HEK293 (cell line): Measurements from ENCODE around the gene HSF2.

ENCODE experiments used
- GLI4 ChIP-seq: fragments of 450-650 bp; formaldehyde crosslinking; IDR thresholded peaks from 2 replicates; pipeline ENCODE4 v1.5.1; 2016; ENCODE audit warnings: missing biosample characterization, missing genetic modification characterization
- HOXA7 ChIP-seq: sonication (generic); formaldehyde crosslinking; IDR thresholded peaks from 2 replicates; pipeline ENCODE4 v1.8.1; 2022; ENCODE audit warnings: missing genetic modification reagents, borderline replicate concordance
- HOXC10 ChIP-seq: sonication (generic); formaldehyde crosslinking; IDR thresholded peaks from 2 replicates; pipeline ENCODE4 v1.8.1; 2023; ENCODE audit warnings: mild to moderate bottlenecking, missing genetic modification reagents
- KLF1 ChIP-seq: fragments of 450-650 bp; formaldehyde crosslinking; IDR thresholded peaks from 2 replicates; pipeline ENCODE4 v1.5.1; 2016; ENCODE audit warnings: missing biosample characterization, missing genetic modification characterization
- REPIN1 ChIP-seq: fragments of 450-650 bp; formaldehyde crosslinking; IDR thresholded peaks from 2 replicates; pipeline ENCODE4 v1.5.1; 2017; ENCODE audit warnings: missing biosample characterization, missing genetic modification characterization, low read depth
- SP3 ChIP-seq: fragments of 450-650 bp; formaldehyde crosslinking; IDR thresholded peaks from 2 replicates; pipeline ENCODE4 v1.5.1; 2016; ENCODE audit warnings: missing biosample characterization, missing genetic modification characterization
- TRIM28 ChIP-seq: IDR thresholded peaks from 2 replicates; pipeline ENCODE4 v1.6.1; 2011; ENCODE audit warnings: low read length, control low read depth, borderline replicate concordance
- ZFP3 ChIP-seq: fragments of 450-650 bp; formaldehyde crosslinking; IDR thresholded peaks from 2 replicates; pipeline ENCODE4 v1.5.1; 2016; ENCODE audit warnings: low read depth, missing biosample characterization, missing genetic modification characterization
- ZFP37 ChIP-seq: fragments of 450-650 bp; formaldehyde crosslinking; IDR thresholded peaks from 2 replicates; pipeline ENCODE4 v1.5.1; 2016; ENCODE audit warnings: missing biosample characterization, missing genetic modification characterization
- ZNF132 ChIP-seq: fragments of 450-650 bp; formaldehyde crosslinking; IDR thresholded peaks from 2 replicates; pipeline ENCODE4 v1.5.1; 2017; ENCODE audit warnings: missing biosample characterization, missing genetic modification characterization, borderline replicate concordance
- ZNF324 ChIP-seq: fragments of 450-650 bp; formaldehyde crosslinking; IDR thresholded peaks from 2 replicates; pipeline ENCODE4 v1.5.1; 2016; ENCODE audit warnings: missing biosample characterization, missing genetic modification characterization
- ZNF335 ChIP-seq: fragments of 450-650 bp; formaldehyde crosslinking; conservative IDR thresholded peaks from 2 replicates; pipeline ENCODE4 v1.5.1; 2016; ENCODE audit warnings: missing biosample characterization, missing genetic modification characterization
- ZNF510 ChIP-seq: fragments of 450-650 bp; formaldehyde crosslinking; IDR thresholded peaks from 2 replicates; pipeline ENCODE4 v1.5.1; 2018; ENCODE audit warnings: mild to moderate bottlenecking, missing genetic modification characterization, missing biosample characterization; ENCODE audit not compliant: insufficient replicate concordance
- ZNF514 ChIP-seq: fragments of 450-650 bp; formaldehyde crosslinking; IDR thresholded peaks from 2 replicates; pipeline ENCODE4 v1.5.1; 2016; ENCODE audit warnings: missing biosample characterization, missing genetic modification characterization
- ZNF558 ChIP-seq: fragments of 450-650 bp; formaldehyde crosslinking; IDR thresholded peaks from 2 replicates; pipeline ENCODE4 v1.5.1; 2016; ENCODE audit warnings: missing biosample characterization, missing genetic modification characterization
- ZNF561 ChIP-seq: fragments of 450-650 bp; IDR thresholded peaks from 2 replicates; pipeline ENCODE4 v1.5.1; 2018; ENCODE audit warnings: missing biosample characterization, missing genetic modification characterization, borderline replicate concordance
- ZXDB ChIP-seq: fragments of 450-650 bp; formaldehyde crosslinking; IDR thresholded peaks from 2 replicates; pipeline ENCODE4 v1.5.1; 2016; ENCODE audit warnings: missing biosample characterization, missing genetic modification characterization
- TF ChIP-seq, protein P1 (sequence below): fragments of 450-650 bp; formaldehyde crosslinking; IDR thresholded peaks from 2 replicates; pipeline ENCODE4 v1.5.1; 2016; ENCODE audit warnings: missing biosample characterization, missing genetic modification characterization
- TF ChIP-seq, protein P2 (sequence below): fragments of 450-650 bp; formaldehyde crosslinking; IDR thresholded peaks from 2 replicates; pipeline ENCODE4 v1.5.1; 2016; ENCODE audit warnings: missing biosample characterization, missing genetic modification characterization
- TF ChIP-seq, protein P3 (sequence below): fragments of 450-650 bp; formaldehyde crosslinking; IDR thresholded peaks from 2 replicates; pipeline ENCODE4 v1.5.1; 2017; ENCODE audit warnings: missing biosample characterization, missing genetic modification characterization
- TF ChIP-seq, protein P4 (sequence below): fragments of 450-650 bp; formaldehyde crosslinking; IDR thresholded peaks from 2 replicates; pipeline ENCODE4 v1.5.1; 2017; ENCODE audit warnings: missing biosample characterization, missing genetic modification characterization
- TF ChIP-seq, protein P5 (sequence below): fragments of 450-650 bp; formaldehyde crosslinking; IDR thresholded peaks from 2 replicates; pipeline ENCODE4 v1.5.1; 2016; ENCODE audit warnings: missing biosample characterization, missing genetic modification characterization
- TF ChIP-seq, protein P6 (sequence below): fragments of 450-650 bp; formaldehyde crosslinking; conservative IDR thresholded peaks from 2 replicates; pipeline ENCODE4 v1.5.1; 2016; ENCODE audit warnings: low read depth, missing biosample characterization, missing genetic modification characterization

HSF2 gene

DNA sequence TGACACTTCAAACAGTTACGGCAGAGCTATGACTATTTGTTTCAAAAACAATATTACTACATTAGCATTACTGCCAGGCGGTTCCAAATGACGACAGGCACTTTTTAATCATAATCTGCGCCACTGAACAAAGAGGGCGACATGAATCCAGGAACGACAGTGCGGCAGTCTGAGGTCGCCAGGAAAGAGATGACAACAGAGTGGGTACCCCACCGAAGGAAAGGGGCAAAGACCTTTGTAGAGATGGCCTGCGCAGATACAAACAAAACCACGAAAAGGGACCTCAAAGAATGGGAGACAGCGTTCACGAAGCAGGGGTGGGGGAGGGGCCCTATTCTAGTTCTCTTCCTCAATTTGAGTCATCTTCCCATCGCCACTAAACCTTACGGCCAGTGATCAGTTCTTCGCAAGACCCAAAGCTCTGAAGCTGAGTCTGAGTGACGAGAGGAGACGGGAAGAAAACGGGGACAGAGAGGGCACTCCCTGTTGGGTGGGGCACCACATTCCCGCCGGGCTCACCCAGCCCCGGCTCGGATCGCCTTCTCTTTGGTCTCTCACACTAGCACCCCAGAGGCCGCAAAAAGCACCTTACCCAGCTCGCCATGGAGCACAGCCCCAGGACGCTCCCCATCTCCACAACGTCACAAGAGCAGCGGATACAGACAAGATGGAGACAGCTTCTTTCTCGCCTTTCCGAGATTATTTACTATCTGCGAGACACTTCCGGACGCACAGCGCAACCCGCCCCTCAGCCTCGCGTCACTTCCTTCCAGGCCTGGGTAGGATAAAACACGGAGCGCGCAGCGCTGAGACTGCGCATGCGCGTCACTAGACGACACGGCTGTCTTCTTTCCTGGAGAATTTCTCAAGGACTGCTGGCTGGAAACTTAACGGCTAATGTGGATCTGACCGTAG, 71.9 kb downstream of the HSF2 start, which contains the start of gene SERINC1 (continued):
- TF ChIP-seq, protein P1, sequence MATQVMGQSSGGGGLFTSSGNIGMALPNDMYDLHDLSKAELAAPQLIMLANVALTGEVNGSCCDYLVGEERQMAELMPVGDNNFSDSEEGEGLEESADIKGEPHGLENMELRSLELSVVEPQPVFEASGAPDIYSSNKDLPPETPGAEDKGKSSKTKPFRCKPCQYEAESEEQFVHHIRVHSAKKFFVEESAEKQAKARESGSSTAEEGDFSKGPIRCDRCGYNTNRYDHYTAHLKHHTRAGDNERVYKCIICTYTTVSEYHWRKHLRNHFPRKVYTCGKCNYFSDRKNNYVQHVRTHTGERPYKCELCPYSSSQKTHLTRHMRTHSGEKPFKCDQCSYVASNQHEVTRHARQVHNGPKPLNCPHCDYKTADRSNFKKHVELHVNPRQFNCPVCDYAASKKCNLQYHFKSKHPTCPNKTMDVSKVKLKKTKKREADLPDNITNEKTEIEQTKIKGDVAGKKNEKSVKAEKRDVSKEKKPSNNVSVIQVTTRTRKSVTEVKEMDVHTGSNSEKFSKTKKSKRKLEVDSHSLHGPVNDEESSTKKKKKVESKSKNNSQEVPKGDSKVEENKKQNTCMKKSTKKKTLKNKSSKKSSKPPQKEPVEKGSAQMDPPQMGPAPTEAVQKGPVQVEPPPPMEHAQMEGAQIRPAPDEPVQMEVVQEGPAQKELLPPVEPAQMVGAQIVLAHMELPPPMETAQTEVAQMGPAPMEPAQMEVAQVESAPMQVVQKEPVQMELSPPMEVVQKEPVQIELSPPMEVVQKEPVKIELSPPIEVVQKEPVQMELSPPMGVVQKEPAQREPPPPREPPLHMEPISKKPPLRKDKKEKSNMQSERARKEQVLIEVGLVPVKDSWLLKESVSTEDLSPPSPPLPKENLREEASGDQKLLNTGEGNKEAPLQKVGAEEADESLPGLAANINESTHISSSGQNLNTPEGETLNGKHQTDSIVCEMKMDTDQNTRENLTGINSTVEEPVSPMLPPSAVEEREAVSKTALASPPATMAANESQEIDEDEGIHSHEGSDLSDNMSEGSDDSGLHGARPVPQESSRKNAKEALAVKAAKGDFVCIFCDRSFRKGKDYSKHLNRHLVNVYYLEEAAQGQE (tag by site-specific recombination) = no peak; the same call in 1 of the 2 replicates
- TF ChIP-seq, protein P2, sequence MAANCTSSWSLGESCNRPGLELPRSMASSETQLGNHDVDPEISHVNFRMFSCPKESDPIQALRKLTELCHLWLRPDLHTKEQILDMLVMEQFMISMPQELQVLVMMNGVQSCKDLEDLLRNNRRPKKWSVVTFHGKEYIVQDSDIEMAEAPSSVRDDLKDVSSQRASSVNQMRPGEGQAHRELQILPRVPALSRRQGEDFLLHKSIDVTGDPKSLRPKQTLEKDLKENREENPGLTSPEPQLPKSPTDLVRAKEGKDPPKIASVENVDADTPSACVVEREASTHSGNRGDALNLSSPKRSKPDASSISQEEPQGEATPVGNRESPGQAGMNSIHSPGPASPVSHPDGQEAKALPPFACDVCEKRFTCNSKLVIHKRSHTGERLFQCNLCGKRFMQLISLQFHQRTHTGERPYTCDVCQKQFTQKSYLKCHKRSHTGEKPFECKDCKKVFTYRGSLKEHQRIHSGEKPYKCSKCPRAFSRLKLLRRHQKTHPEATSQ (tag by site-specific recombination) = no peak
- TF ChIP-seq REPIN1 (0 out of 2 replicates have a peak, but pooled peaks have one; percentile 37), SP3 (tag by site-specific recombination) (peak; percentile 84), ZNF324 (tag by site-specific recombination) (0 out of 2 replicates have a peak, but pooled peaks have one; percentile 47), ZXDB (peak; percentile 61; the same call in 1 of the 2 replicates), ZFP3 (tag by site-specific recombination) (no peak), ZNF335 (peak; percentile 89), HOXA7 (CRISPR knock-in tag) (no peak), ZNF514 (tag by site-specific recombination) (no peak), KLF1 (tag by site-specific recombination) (peak; percentile 88), GLI4 (tag by site-specific recombination) (no peak), ZNF510 (tag by site-specific recombination) (no peak), ZNF558 (tag by site-specific recombination) (no peak), ZNF561 (tag by site-specific recombination) (0 out of 2 replicates have a peak, but pooled peaks have one; percentile 70), ZNF132 (tag by site-specific recombination) (no peak), TRIM28 (peak; percentile 65; the same call in 1 of the 2 replicates), HOXC10 (CRISPR knock-in tag) (0 out of 2 replicates have a peak, but pooled peaks have one; percentile 57), ZFP37 (0 out of 2 replicates have a peak, but pooled peaks have one; percentile 31)
- TF ChIP-seq, protein P3, sequence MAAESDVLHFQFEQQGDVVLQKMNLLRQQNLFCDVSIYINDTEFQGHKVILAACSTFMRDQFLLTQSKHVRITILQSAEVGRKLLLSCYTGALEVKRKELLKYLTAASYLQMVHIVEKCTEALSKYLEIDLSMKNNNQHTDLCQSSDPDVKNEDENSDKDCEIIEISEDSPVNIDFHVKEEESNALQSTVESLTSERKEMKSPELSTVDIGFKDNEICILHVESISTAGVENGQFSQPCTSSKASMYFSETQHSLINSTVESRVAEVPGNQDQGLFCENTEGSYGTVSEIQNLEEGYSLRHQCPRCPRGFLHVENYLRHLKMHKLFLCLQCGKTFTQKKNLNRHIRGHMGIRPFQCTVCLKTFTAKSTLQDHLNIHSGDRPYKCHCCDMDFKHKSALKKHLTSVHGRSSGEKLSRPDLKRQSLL (tag by site-specific recombination) = no peak
- TF ChIP-seq, protein P4, sequence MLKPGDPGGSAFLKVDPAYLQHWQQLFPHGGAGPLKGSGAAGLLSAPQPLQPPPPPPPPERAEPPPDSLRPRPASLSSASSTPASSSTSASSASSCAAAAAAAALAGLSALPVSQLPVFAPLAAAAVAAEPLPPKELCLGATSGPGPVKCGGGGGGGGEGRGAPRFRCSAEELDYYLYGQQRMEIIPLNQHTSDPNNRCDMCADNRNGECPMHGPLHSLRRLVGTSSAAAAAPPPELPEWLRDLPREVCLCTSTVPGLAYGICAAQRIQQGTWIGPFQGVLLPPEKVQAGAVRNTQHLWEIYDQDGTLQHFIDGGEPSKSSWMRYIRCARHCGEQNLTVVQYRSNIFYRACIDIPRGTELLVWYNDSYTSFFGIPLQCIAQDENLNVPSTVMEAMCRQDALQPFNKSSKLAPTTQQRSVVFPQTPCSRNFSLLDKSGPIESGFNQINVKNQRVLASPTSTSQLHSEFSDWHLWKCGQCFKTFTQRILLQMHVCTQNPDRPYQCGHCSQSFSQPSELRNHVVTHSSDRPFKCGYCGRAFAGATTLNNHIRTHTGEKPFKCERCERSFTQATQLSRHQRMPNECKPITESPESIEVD (tag by site-specific recombination) = no peak
- TF ChIP-seq, protein P5, sequence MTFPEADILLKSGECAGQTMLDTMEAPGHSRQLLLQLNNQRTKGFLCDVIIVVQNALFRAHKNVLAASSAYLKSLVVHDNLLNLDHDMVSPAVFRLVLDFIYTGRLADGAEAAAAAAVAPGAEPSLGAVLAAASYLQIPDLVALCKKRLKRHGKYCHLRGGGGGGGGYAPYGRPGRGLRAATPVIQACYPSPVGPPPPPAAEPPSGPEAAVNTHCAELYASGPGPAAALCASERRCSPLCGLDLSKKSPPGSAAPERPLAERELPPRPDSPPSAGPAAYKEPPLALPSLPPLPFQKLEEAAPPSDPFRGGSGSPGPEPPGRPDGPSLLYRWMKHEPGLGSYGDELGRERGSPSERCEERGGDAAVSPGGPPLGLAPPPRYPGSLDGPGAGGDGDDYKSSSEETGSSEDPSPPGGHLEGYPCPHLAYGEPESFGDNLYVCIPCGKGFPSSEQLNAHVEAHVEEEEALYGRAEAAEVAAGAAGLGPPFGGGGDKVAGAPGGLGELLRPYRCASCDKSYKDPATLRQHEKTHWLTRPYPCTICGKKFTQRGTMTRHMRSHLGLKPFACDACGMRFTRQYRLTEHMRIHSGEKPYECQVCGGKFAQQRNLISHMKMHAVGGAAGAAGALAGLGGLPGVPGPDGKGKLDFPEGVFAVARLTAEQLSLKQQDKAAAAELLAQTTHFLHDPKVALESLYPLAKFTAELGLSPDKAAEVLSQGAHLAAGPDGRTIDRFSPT (tag by site-specific recombination) = peak; percentile 39; the same call in 1 of the 2 replicates
- TF ChIP-seq, protein P6, sequence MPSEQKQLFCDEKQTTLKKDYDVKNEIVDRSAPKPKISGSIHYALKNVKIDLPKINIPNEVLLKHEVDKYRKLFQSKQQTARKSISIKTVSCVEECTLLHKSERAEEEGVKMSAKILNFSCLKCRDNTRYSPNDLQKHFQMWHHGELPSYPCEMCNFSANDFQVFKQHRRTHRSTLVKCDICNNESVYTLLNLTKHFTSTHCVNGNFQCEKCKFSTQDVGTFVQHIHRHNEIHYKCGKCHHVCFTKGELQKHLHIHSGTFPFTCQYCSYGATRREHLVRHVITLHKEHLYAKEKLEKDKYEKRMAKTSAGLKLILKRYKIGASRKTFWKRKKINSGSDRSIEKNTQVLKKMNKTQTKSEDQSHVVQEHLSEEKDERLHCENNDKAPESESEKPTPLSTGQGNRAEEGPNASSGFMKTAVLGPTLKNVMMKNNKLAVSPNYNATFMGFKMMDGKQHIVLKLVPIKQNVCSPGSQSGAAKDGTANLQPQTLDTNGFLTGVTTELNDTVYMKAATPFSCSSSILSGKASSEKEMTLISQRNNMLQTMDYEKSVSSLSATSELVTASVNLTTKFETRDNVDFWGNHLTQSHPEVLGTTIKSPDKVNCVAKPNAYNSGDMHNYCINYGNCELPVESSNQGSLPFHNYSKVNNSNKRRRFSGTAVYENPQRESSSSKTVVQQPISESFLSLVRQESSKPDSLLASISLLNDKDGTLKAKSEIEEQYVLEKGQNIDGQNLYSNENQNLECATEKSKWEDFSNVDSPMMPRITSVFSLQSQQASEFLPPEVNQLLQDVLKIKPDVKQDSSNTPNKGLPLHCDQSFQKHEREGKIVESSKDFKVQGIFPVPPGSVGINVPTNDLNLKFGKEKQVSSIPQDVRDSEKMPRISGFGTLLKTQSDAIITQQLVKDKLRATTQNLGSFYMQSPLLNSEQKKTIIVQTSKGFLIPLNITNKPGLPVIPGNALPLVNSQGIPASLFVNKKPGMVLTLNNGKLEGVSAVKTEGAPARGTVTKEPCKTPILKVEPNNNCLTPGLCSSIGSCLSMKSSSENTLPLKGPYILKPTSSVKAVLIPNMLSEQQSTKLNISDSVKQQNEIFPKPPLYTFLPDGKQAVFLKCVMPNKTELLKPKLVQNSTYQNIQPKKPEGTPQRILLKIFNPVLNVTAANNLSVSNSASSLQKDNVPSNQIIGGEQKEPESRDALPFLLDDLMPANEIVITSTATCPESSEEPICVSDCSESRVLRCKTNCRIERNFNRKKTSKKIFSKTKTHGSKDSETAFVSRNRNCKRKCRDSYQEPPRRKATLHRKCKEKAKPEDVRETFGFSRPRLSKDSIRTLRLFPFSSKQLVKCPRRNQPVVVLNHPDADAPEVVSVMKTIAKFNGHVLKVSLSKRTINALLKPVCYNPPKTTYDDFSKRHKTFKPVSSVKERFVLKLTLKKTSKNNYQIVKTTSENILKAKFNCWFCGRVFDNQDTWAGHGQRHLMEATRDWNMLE = peak; percentile 64
